HG03432 (cell line): ENCODE measurements around the gene IL21.

ENCODE experiments used
- ATAC-seq: cut with Tn5 transposase; IDR thresholded peaks from one replicate; pipeline ENCODE4 v1.9.1; 2021; ENCODE audit warnings: mild to moderate bottlenecking, moderate library complexity; ENCODE audit not compliant: unreplicated experiment

The IL21 gene

DNA sequence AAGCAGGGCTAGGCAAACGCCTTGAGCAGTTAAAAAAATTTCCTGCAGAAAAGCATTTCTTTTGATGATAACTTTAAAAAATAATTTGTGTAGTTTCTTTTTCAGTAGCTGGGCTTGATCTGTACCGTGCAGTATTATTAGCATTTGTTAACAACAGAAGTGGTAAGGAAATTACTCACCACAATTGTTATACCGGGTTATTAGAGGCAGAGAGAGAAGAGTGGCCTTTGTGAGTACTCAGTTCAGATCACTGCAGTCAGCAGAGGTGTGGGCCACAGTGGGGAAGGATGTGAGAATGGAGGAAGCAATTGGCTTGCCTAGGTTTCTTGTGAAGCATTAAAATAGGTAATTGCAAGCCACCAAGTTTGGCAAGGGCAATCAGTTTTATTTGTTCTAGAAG lies 14.3 kb upstream of the IL21 start:
- ATAC-seq: peak; percentile 72

DNA sequence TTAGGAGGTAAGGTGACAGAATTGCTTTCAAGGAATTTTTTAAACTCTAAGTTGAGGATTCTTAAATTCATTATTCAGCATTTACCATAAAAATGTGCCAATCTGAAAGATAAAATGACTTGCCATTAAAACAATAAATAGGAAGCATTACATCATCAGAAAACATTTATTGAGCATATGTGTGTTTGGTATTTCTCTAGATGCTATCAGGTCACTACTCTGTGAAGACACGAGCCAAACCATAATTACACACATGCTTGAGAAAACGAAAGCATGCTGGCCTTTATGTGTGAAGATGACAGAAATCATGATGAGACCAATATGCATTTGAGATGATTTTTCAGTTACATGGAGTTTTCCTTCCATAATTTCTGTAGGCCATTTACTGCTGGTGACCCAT lies 12.3 kb upstream of the IL21 start:
- no peak for ATAC-seq

GRCh38 chr4:122632396-122633143 lies 11.7 kb upstream of the IL21 start:
- peak; percentile 85 for ATAC-seq

DNA sequence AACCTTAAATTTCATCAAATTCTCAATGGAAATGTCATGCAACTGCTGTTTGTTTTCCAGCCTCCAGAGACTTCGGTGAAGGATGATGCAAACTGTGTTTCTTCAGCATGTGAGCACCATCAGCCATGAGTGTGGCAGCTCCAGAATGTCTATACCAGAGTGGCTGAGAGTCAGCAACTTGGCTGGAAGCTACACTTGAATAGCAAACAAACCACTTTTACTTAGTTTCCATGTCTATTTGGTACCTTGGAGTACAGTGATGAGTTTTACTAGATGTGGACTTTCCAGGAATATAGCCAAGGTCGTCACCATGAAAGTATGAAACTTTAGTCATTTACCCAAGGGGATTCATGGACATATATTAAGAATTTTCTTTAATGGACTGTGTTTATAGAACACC lies 4.3 kb upstream of the IL21 start:
- ATAC-seq: no peak

DNA sequence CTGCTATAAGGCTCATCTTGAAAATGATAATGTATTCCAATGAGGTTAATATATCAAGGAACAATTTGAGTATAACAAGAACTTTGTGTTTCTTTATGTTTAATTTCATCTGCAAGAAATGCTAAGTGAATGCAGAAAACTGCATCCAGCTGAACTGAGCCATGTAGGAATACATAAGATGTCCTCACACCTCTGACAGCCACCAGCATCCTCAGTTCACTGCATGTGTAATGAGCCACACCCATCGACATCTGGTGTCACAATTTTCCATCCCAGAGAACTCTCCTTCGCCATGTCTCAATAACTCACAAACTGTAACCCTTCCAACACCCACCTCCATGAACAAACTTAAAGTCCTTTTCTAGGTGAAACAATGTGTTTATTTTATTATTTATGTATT lies 3.3 kb upstream of the IL21 start:
- no peak for ATAC-seq

GRCh38 chr4:122623637-122624166 lies 2.8 kb upstream of the IL21 start:
- no peak for ATAC-seq

GRCh38 chr4:122622400-122622799 lies 1.5 kb upstream of the IL21 start:
- no peak for ATAC-seq

DNA sequence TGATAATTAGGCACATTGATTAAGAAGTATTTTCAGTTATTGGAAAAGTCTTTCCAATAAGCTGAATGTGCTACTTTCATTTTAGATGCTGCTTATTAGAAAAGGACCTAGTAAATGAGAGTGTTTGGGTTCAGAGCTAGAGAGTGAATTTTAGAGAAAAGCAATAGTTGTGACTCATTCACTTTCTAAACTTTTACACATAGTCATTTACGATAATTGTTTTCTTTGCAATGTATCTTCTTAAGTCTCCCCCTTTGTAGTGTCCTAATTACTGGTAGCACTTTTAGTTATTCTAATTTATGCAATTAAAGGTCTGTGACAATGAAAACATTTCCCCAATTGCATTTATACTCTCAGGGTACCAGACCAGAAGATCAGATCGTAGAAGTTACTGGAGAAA lies 1.3 kb downstream of the IL21 start:
- ATAC-seq: no peak

DNA sequence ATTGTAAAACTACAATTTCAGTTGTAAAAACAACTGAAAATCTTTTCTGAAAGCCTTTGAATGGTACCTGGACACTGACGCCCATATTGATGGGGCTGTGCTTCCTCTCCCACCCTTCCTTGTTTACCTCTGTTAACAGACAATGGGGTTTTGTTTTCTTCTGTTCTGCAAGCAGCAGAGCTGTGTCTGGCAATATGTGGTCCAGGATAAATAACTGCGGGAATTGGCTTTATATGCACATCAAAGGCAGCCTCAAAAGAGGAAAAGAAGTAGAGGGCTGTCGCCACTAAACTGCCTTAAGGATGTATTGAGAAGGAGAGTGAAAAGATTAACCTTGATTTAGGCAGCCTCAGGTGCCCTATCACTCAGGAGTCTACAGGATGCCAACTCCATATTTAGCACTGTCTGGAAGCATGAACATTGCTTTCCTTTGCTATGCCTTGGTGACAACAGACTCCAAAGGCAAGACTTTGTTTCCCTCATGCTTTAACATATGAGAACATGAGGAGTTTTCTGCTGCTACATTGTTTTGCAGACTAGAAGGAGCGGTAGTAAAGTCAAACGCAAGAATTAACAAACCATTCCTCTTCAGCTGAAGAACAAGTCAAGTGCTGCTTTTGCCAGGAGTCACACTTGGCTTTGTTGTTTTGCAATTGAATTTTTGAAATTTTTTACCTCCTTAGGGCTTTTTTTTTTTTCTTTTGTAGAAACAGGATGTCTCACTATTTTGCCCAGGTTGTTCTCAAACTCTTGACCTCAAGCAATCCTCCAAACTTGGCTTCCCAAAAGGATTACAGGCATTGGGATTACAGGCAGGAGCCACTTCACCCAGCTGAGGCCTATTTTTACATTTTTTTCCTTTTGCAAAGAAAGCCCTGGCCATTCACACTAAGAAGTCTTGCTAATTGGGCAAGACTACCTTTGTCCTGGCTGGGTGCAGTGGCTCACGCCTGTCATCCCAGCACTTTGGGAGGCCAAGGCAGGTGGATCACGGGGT lies 3.0 kb downstream of the IL21 start:
- ATAC-seq: no peak

- no peak for ATAC-seq
These were observed 3.8 kb downstream of the IL21 start for GRCh38 chr4:122616915-122617596.

GRCh38 chr4:122614621-122615020 lies 6.2 kb downstream of the IL21 start:
- ATAC-seq: no peak

- no peak for ATAC-seq
These were observed 8.3 kb downstream of the IL21 start for GRCh38 chr4:122612540-122612939.

GRCh38 chr4:122606364-122607043 lies 14.4 kb downstream of the IL21 start:
- ATAC-seq: no peak

GRCh38 chr4:122604146-122604545 lies 16.7 kb downstream of the IL21 start:
- no peak for ATAC-seq

GRCh38 chr4:122603156-122603574 lies 17.7 kb downstream of the IL21 start:
- ATAC-seq: no peak

DNA sequence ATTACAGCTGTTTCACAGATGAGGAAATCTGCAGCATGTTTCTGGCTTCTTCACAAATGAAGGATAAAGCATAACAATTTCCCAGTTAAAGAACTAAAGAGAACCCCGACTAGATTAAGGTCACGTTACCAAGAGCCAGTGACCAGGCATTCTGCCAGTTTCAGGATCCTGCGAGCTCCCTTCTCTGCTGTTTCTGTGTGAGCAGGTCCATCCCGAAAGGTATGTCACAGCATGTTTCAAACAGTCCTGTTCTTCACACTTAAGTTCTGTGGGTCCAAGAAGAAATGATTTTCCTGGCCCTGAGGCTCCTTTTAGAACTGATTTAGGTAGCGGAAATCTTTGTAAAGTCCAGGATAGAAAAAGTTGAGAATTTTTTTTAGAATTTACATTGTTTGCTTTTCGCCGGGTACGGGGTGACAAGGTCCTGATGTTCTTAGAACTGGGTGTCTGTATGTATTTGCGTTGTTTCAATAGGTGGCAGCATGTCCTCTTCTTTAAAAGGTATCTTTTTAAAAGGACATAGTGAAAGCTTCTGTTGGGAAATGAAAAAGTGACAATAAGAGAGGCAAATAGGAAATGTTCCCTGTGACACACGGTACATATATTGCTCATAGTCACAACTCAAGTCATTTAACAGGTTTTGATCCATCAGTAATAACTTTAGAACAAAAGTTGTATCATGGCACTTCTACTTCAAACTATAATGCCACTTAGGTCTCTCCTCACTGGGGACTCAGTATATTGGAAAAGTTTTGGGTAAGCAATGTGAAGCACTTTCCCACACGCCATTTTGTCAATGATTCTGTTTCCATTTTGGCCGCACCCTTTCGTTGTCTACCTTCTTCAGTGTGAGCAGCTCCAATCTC lies 18.4 kb downstream of the IL21 start:
- ATAC-seq: peak; percentile 85

DNA sequence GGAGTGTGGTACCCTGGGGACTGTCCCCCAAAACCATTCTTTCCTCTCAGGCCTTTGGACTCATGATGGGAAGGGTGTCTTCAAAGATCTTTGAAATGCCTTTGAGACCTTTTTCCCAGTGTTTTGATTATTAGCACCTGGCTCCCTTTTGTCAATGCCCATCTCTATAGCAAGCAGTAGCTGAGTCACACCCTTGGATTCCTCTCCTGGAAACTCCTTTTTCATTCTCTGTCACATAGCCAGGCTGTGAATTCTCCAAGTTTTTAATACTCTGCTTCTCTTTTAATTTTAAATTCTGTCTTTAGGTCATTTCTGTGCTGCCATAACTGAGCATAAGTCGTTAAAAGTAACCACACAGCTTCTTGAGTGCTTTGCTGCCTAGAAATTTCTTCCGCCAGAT lies 29.7 kb downstream of the IL21 start:
- ATAC-seq: no peak

GRCh38 chr4:122588453-122589238 lies 32.2 kb downstream of the IL21 start:
- no peak for ATAC-seq

DNA sequence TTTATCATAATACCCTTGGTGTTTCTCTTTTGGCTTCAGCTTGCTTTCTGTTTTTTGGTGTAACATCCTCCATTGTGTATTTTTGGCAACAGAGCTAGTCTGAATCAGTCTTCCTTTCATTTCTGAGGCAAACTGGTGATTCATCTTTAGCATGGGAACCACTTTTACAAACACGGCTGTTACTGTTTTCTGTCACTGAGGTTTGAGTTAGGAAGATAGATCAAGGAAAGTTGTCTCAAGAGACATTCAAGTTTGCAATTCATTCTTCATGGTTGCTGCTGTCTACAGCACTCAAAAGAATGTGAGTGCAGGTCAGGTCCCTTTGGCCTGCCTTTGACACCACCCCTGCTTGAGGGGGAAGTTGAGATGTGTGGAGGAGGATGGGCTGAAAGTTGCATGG lies 36.3 kb downstream of the IL21 start:
- peak; percentile 91 for ATAC-seq
